ENCODE measurements around the gene TDRD7.

The TDRD7 gene

GRCh38 chr9:97528529-97529230 is 116.8 kb downstream of the TDRD7 start:
- Mint-ChIP-seq H3K9me3 (no peaks in the 10 kb centered on the region), H3K27me3 (no peaks in the 10 kb centered on the region), H3K27ac (peak overlapping the region; percentile 85), H3K4me1 (peaks cover 19% of the 10 kb centered on the region), H3K36me3 (no peaks in the 10 kb centered on the region), H3K4me3 (no peak overlapping the region)
- peak; percentile 32 for ATAC-seq

DNA sequence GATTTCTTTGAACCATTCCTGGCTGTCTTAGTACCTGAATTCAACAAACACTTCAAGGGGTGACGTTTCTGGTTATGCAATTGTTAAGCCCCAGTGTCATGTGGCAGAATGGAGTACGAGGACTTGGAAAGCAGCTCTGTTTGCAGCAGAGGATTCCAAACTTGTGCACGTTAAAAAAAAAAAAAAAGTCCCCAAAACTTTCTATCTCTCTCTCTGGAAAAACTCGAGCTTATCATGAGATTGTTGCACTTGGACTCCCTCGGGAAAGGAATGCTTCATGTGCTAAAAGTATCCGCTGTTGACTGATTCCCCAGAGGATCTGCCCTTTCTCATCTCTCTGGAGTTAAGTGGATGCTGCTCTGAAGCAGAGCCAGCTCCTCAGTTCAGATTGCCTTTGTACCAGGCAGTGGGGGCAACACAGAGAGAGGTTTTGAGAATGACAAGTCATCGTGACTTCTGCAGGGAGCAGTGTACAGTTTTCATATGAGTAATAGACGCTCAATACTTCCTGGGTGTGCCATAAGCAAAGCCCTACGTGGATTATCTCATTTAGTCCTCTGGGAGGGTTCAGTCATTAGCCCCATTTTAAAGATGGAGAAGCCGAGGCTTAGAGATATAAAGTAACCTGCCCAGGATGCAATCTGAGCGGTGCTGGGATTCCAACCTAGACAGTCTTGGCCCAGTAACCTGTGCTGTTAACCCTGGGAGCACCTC is 117.6 kb downstream of the TDRD7 start:
- no peak overlapping the region for H3K4me3 Mint-ChIP-seq
- H3K27ac Mint-ChIP-seq, result peak overlapping the region; percentile 85
- H3K27me3 Mint-ChIP-seq, result no peaks in the 10 kb centered on the region
- no peaks in the 10 kb centered on the region for H3K9me3 Mint-ChIP-seq
- peaks cover 19% of the 10 kb centered on the region for H3K4me1 Mint-ChIP-seq
- H3K36me3 Mint-ChIP-seq, result no peaks in the 10 kb centered on the region
- ATAC-seq, result peak; percentile 81

DNA sequence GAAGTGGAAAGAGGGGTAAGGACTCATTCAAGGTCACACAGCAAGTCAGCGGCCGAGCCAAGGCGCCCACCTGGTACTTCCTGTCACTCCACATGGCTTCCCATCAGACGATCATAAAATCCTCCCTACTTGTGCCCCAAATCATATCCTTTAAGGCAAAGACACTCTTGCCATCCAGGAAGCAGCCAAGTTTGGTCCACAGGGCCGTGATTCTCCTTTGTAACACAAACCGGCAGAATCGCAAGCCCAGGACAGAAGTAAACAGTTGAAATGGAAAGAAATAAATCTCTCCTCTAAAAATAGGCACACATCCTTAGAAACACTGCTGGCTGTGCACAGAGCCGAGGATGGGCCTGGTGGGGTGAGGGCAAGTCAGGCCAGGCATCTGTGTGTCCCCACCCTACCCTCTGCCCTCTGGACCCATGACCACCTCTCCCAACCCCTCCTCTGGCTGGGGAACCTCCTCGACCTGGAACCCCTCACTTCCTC is 120.0 kb downstream of the TDRD7 start:
- ATAC-seq, result no peak
- H3K9me3 Mint-ChIP-seq, result no peaks in the 10 kb centered on the region
- H3K27me3 Mint-ChIP-seq, result no peaks in the 10 kb centered on the region
- no peak overlapping the region for H3K27ac Mint-ChIP-seq
- H3K36me3 Mint-ChIP-seq, result no peaks in the 10 kb centered on the region
- no peak overlapping the region for H3K4me3 Mint-ChIP-seq
- peaks cover 19% of the 10 kb centered on the region for H3K4me1 Mint-ChIP-seq

- Mint-ChIP-seq H3K36me3 (no peaks in the 10 kb centered on the region), H3K27me3 (no peaks in the 10 kb centered on the region), H3K9me3 (no peaks in the 10 kb centered on the region), H3K27ac (no peak overlapping the region), H3K4me1 (peaks cover 9% of the 10 kb centered on the region), H3K4me3 (no peak overlapping the region)
- no peak for ATAC-seq
Observed at GRCh38 chr9:97534185-97534584, 122.3 kb downstream of the TDRD7 start.

DNA sequence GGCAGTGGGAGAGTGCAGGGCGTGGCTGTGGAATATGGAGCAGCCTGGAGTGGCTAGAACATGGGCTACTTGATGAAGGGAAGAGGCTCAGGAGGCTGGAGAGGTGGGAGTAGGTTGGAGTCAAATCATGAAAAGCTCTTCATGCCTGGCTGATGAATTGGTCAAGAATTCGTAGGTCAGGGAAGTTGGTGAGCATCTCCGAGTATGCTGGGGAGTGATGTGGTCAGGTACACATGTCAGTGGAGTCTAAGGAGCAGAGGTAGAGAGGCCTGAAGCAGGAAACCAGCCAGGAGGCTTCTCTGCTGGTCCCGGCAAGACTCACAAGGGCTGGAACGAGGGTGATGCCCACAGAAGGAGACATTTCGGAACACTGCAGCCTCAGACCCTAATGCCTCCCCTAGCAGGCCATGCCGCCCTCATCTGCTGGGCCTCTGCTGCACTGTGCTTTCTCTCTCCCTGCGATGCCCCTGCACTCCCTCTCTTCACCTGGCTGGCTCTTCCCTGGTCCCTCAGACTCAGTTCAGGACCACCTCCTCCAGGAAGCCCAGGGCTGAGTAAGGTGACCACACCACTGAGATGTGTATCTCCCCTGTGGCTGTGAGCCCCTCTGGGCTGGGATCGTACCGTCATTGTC is 123.2 kb downstream of the TDRD7 start:
- no peaks in the 10 kb centered on the region for H3K27me3 Mint-ChIP-seq
- H3K9me3 Mint-ChIP-seq, result no peaks in the 10 kb centered on the region
- no peak for ATAC-seq
- H3K4me1 Mint-ChIP-seq, result peaks cover under 1% of the 10 kb centered on the region
- no peak overlapping the region for H3K27ac Mint-ChIP-seq
- H3K4me3 Mint-ChIP-seq, result no peak overlapping the region
- no peaks in the 10 kb centered on the region for H3K36me3 Mint-ChIP-seq

- Mint-ChIP-seq H3K9me3 (no peaks in the 10 kb centered on the region), H3K27ac (no peak overlapping the region), H3K27me3 (no peaks in the 10 kb centered on the region), H3K4me3 (no peak overlapping the region), H3K36me3 (no peaks in the 10 kb centered on the region), H3K4me1 (no peaks in the 10 kb centered on the region)
- ATAC-seq, result no peak
Observed at GRCh38 chr9:97535771-97536170, 123.9 kb downstream of the TDRD7 start.

GRCh38 chr9:97536480-97536879 is 124.6 kb downstream of the TDRD7 start:
- no peaks in the 10 kb centered on the region for H3K9me3 Mint-ChIP-seq
- H3K27ac Mint-ChIP-seq, result no peak overlapping the region
- H3K36me3 Mint-ChIP-seq, result no peaks in the 10 kb centered on the region
- H3K4me1 Mint-ChIP-seq, result no peaks in the 10 kb centered on the region
- ATAC-seq, result no peak
- no peak overlapping the region for H3K4me3 Mint-ChIP-seq
- no peaks in the 10 kb centered on the region for H3K27me3 Mint-ChIP-seq

DNA sequence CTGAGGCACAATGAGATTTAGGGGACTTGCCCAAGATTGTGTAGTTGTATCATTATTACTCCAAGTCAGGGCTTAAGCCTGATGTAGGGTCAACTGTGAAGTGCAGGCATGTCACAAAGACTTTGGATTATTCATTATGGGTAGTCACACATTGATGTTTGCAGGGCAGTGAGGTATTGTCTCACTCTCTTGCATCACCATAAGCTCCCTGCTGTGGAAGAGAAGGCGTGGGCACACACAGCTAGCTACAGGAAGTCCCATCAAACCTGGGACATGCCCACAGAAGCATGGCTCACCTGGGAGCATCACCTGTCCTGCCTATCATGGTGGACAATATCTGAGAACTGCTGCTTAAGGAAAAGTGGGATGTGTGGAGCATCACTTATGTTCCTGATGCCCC is 131.7 kb downstream of the TDRD7 start:
- Mint-ChIP-seq H3K36me3 (no peaks in the 10 kb centered on the region), H3K4me3 (no peak overlapping the region), H3K9me3 (no peaks in the 10 kb centered on the region), H3K4me1 (no peaks in the 10 kb centered on the region), H3K27me3 (peaks cover 4% of the 10 kb centered on the region), H3K27ac (no peak overlapping the region)
- no peak for ATAC-seq

- H3K27me3 Mint-ChIP-seq, result peaks cover 14% of the 10 kb centered on the region
- H3K4me3 Mint-ChIP-seq, result no peak overlapping the region
- H3K27ac Mint-ChIP-seq, result no peak overlapping the region
- H3K4me1 Mint-ChIP-seq, result no peaks in the 10 kb centered on the region
- H3K9me3 Mint-ChIP-seq, result no peaks in the 10 kb centered on the region
- no peaks in the 10 kb centered on the region for H3K36me3 Mint-ChIP-seq
- ATAC-seq, result no peak
Observed at GRCh38 chr9:97545486-97545885, 133.6 kb downstream of the TDRD7 start.
